ENCODE measurements around the gene RPS2. TPM values are rescaled to one million over a fixed set of nuclear protein-coding genes. Genes with fewer than 3 reads are reported as not detected.
A peak's percentile ranks its signal among the peaks of the same experiment; 100 is the strongest.

RPS2 gene
- total RNA-seq, 1 experiment from 2014 or later = 4,395 TPM

DNA sequence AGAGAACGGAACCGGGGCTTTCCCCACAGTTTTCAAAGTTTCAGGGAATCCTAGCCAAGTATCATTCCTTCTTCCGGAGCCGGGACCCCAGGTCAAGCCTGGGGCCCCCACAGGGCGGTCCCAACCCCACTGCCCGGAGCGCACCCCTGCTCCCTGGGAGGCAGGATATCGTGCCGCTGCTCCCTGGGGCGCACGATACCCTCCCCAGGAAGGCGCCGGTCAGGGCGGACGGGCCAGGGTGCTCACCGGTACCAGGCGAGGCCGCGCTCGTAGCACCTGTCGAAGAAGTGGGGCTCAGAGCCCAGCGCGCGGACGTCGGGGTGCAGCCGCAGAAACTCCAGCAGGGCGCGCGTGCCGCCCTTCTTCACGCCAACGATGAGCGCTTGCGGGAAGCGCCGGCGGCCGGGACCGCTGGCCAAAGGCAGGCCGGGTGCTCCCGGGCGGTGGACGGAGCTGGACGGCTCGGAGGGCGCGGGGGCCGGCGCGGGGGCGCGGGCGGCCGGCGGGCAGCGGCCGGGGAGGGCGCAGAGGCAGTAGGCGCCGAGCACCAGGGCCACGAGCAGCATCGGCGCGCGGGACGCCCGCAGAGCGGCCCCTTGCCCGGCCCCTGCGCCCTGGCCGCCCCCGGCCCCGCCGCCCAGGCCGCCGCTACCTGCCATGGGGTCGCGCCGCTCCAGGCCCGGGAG lies 46.8 kb downstream of the RPS2 start:
- Mint-ChIP-seq H3K27ac (no peak overlapping the region), H3K4me1 (peaks cover 35% of the 10 kb centered on the region), H3K36me3 (no peaks in the 10 kb centered on the region), H3K9me3 (peaks cover 3% of the 10 kb centered on the region), H3K27me3 (ENCODE audit: low read depth) (peaks cover 82% of the 10 kb centered on the region), H3K4me3 (peak overlapping the region; percentile 55)
- ATAC-seq (no peak), DNase-seq (ENCODE audit: low spot score) (no peak)
- ChIA-PET CTCF (interaction anchor here (0.5 kb wide), 1 partner anchor 308 kb away, joined by 3 read pairs; no protein-coding TSS in a partner anchor), POLR2A (no interaction called here)
- TF ChIP-seq CBFB (CRISPR knock-in tag; IDR thresholded peaks at IDR 0.05; ENCODE audit: low read depth) (no peak), NFYB (CRISPR knock-in tag; conservative IDR thresholded peaks at IDR 0.05; ENCODE audit: low read depth) (no peak), RELA (CRISPR knock-in tag; IDR thresholded peaks at IDR 0.05; ENCODE audit: borderline replicate concordance) (no peak), ZNF317 (CRISPR knock-in tag; IDR thresholded peaks at IDR 0.05; ENCODE audit: borderline replicate concordance, low read depth) (no peak), ETV6 (CRISPR knock-in tag; IDR thresholded peaks at IDR 0.05) (no peak), MYBL2 (CRISPR knock-in tag; IDR thresholded peaks at IDR 0.05) (no peak), TEAD4 (CRISPR knock-in tag; IDR thresholded peaks at IDR 0.05) (no peak), ZBTB21 (CRISPR knock-in tag; IDR thresholded peaks at IDR 0.05; ENCODE audit: borderline replicate concordance) (no peak), ELF4 (CRISPR knock-in tag; IDR thresholded peaks at IDR 0.05; ENCODE audit: low read depth) (no peak), KAT7 (CRISPR knock-in tag; IDR thresholded peaks at IDR 0.05; ENCODE audit: borderline replicate concordance) (no peak), ATF1 (CRISPR knock-in tag; IDR thresholded peaks at IDR 0.05) (no peak)
- TF ChIP-seq, protein P1, sequence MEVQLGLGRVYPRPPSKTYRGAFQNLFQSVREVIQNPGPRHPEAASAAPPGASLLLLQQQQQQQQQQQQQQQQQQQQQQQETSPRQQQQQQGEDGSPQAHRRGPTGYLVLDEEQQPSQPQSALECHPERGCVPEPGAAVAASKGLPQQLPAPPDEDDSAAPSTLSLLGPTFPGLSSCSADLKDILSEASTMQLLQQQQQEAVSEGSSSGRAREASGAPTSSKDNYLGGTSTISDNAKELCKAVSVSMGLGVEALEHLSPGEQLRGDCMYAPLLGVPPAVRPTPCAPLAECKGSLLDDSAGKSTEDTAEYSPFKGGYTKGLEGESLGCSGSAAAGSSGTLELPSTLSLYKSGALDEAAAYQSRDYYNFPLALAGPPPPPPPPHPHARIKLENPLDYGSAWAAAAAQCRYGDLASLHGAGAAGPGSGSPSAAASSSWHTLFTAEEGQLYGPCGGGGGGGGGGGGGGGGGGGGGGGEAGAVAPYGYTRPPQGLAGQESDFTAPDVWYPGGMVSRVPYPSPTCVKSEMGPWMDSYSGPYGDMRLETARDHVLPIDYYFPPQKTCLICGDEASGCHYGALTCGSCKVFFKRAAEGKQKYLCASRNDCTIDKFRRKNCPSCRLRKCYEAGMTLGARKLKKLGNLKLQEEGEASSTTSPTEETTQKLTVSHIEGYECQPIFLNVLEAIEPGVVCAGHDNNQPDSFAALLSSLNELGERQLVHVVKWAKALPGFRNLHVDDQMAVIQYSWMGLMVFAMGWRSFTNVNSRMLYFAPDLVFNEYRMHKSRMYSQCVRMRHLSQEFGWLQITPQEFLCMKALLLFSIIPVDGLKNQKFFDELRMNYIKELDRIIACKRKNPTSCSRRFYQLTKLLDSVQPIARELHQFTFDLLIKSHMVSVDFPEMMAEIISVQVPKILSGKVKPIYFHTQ (CRISPR knock-in tag; IDR thresholded peaks at IDR 0.05) = no peak

DNA sequence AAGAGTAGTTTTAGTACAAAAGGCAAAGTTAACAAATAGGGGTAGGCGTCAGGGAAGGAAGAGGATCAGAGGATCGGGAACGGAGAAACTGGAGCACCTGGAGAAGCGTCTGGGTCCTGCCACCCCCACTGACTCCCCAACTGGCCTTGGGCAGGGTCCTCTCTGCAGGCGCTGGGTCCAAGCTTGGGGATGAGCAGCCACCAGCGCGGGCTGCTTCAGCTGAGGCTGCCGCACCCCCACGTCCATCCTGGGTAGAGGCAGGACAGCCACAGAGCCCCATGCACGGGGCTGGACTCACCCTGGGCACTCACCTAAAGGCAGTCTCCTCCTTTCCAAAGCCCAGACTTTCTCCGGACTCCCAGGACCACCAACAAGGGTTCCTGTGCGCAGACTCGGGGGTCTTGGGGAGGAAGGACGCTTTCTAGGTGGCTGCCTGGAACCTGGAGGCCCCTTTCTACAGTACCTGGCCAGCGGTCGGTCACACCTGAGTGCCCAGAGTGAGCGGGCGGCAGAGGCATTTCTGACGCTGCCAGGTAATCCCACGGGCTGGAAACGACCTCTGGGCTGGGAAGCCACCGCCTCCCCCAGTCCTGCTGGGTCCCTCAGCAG lies 47.5 kb downstream of the RPS2 start:
- H3K4me1 Mint-ChIP-seq = peaks cover 35% of the 10 kb centered on the region
- TF ChIP-seq, protein P2, sequence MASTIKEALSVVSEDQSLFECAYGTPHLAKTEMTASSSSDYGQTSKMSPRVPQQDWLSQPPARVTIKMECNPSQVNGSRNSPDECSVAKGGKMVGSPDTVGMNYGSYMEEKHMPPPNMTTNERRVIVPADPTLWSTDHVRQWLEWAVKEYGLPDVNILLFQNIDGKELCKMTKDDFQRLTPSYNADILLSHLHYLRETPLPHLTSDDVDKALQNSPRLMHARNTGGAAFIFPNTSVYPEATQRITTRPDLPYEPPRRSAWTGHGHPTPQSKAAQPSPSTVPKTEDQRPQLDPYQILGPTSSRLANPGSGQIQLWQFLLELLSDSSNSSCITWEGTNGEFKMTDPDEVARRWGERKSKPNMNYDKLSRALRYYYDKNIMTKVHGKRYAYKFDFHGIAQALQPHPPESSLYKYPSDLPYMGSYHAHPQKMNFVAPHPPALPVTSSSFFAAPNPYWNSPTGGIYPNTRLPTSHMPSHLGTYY (CRISPR knock-in tag; IDR thresholded peaks at IDR 0.05) = no peak
- TF ChIP-seq, protein P3, sequence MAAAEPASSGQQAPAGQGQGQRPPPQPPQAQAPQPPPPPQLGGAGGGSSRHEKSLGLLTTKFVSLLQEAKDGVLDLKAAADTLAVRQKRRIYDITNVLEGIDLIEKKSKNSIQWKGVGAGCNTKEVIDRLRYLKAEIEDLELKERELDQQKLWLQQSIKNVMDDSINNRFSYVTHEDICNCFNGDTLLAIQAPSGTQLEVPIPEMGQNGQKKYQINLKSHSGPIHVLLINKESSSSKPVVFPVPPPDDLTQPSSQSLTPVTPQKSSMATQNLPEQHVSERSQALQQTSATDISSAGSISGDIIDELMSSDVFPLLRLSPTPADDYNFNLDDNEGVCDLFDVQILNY (CRISPR knock-in tag; IDR thresholded peaks at IDR 0.05) = no peak
- TF ChIP-seq RORB (CRISPR knock-in tag; IDR thresholded peaks at IDR 0.05) = no peak
- TF ChIP-seq SMAD4 (CRISPR knock-in tag; IDR thresholded peaks at IDR 0.05) = no peak
- no peak for TF ChIP-seq ETV6 (CRISPR knock-in tag; IDR thresholded peaks at IDR 0.05)
- TF ChIP-seq ELF4 (CRISPR knock-in tag; IDR thresholded peaks at IDR 0.05; ENCODE audit: low read depth) = no peak
- no peak for TF ChIP-seq ZNF396 (CRISPR knock-in tag; IDR thresholded peaks at IDR 0.05; ENCODE audit: borderline replicate concordance)
- TF ChIP-seq, protein P4, sequence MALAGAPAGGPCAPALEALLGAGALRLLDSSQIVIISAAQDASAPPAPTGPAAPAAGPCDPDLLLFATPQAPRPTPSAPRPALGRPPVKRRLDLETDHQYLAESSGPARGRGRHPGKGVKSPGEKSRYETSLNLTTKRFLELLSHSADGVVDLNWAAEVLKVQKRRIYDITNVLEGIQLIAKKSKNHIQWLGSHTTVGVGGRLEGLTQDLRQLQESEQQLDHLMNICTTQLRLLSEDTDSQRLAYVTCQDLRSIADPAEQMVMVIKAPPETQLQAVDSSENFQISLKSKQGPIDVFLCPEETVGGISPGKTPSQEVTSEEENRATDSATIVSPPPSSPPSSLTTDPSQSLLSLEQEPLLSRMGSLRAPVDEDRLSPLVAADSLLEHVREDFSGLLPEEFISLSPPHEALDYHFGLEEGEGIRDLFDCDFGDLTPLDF (CRISPR knock-in tag; IDR thresholded peaks at IDR 0.05) = no peak
- no peak for TF ChIP-seq JAZF1 (CRISPR knock-in tag; IDR thresholded peaks at IDR 0.05)
- TF ChIP-seq, protein P5, sequence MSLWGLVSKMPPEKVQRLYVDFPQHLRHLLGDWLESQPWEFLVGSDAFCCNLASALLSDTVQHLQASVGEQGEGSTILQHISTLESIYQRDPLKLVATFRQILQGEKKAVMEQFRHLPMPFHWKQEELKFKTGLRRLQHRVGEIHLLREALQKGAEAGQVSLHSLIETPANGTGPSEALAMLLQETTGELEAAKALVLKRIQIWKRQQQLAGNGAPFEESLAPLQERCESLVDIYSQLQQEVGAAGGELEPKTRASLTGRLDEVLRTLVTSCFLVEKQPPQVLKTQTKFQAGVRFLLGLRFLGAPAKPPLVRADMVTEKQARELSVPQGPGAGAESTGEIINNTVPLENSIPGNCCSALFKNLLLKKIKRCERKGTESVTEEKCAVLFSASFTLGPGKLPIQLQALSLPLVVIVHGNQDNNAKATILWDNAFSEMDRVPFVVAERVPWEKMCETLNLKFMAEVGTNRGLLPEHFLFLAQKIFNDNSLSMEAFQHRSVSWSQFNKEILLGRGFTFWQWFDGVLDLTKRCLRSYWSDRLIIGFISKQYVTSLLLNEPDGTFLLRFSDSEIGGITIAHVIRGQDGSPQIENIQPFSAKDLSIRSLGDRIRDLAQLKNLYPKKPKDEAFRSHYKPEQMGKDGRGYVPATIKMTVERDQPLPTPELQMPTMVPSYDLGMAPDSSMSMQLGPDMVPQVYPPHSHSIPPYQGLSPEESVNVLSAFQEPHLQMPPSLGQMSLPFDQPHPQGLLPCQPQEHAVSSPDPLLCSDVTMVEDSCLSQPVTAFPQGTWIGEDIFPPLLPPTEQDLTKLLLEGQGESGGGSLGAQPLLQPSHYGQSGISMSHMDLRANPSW (CRISPR knock-in tag; conservative IDR thresholded peaks at IDR 0.05; ENCODE audit: low read depth) = no peak
- TF ChIP-seq GRHL2 (CRISPR knock-in tag; IDR thresholded peaks at IDR 0.05; ENCODE audit: insufficient replicate concordance, severe bottlenecking) = no peak
- no peak for TF ChIP-seq MXD4 (CRISPR knock-in tag; IDR thresholded peaks at IDR 0.05; ENCODE audit: borderline replicate concordance)
- TF ChIP-seq CBFB (CRISPR knock-in tag; IDR thresholded peaks at IDR 0.05; ENCODE audit: low read depth) = no peak
- no peak for TF ChIP-seq ZNF219 (CRISPR knock-in tag; IDR thresholded peaks at IDR 0.05; ENCODE audit: borderline replicate concordance)
- no peak for TF ChIP-seq OVOL2 (CRISPR knock-in tag; IDR thresholded peaks at IDR 0.05; ENCODE audit: borderline replicate concordance)
- TF ChIP-seq, protein P6, sequence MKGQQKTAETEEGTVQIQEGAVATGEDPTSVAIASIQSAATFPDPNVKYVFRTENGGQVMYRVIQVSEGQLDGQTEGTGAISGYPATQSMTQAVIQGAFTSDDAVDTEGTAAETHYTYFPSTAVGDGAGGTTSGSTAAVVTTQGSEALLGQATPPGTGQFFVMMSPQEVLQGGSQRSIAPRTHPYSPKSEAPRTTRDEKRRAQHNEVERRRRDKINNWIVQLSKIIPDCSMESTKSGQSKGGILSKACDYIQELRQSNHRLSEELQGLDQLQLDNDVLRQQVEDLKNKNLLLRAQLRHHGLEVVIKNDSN (CRISPR knock-in tag; IDR thresholded peaks at IDR 0.05) = no peak

More for the DNA sequence above, 47.5 kb downstream of the RPS2 start:
- CTCF ChIA-PET = interaction anchor here (0.7 to 1.6 kb wide), 9 partner anchors 10 to 1240 kb away, joined by 3 to 16 read pairs (median 4); no protein-coding TSS in a partner anchor
- no peaks in the 10 kb centered on the region for H3K36me3 Mint-ChIP-seq
- POLR2A ChIA-PET = no interaction called here
- H3K4me3 Mint-ChIP-seq = peak overlapping the region; percentile 55
- DNase-seq (ENCODE audit: low spot score) = no peak
- H3K9me3 Mint-ChIP-seq = no peaks in the 10 kb centered on the region
- peaks cover 76% of the 10 kb centered on the region for H3K27me3 Mint-ChIP-seq (ENCODE audit: low read depth)
- ATAC-seq = no peak
- no peak overlapping the region for H3K27ac Mint-ChIP-seq
